Mononuclear cell (primary cell): Measurements from ENCODE around the gene PHOSPHO2. TPM values are rescaled to one million over a fixed set of nuclear protein-coding genes. Genes with fewer than 3 reads are reported as not detected.
A peak's percentile ranks its signal among the peaks of the same experiment; 100 is the strongest.

Experiments used
- H3K27me3 ChIP-seq: 2 replicates; pipeline ENCODE4 v1.6.0; 2011; ENCODE audit warnings: low read length, control low read depth; ENCODE audit not compliant: insufficient read depth
- H3K4me1 ChIP-seq: 2 replicates; pipeline ENCODE4 v1.5.1; 2011; ENCODE audit warnings: mild to moderate bottlenecking, low read length, control low read depth; ENCODE audit not compliant: insufficient read depth
- H3K4me3 ChIP-seq: 2 replicates; pipeline ENCODE4 v1.5.1; 2011; ENCODE audit warnings: mild to moderate bottlenecking, low read length, moderate library complexity
- H3K9me3 ChIP-seq: 2 replicates; pipeline ENCODE4 v1.5.1; 2011; ENCODE audit warnings: low read depth, mild to moderate bottlenecking, control low read depth, low read length
- total RNA-seq: library from RNA; depleted of rRNA; stranded (reverse); fragments of >200 nt; gene quantifications from one replicate; pipeline ENCODE4 v1.2.3, GENCODE V29; 2012

PHOSPHO2 gene
- total RNA-seq, 1 donor: 3.6 TPM

DNA sequence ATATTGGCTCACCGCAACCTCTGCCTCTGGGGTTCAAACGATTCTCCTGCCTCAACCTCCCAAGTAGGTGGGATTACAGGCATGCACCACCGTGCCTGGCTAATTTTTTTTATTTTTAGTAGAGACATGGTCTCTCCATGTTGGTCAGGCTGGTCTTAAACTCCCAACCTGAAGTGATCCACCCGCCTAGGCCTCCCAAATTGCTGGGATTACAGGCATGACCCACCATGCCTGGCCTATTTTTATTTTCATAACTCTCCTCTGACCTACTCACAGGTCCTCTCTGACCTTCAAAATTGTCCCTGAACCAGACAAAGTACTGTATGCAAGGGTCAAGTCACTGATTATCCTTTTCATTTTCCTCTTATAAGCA, 23.4 kb downstream of the PHOSPHO2 start:
- Histone ChIP-seq H3K4me3 (no peak overlapping the region), H3K9me3 (no peaks in the 10 kb centered on the region), H3K27me3 (no peaks in the 10 kb centered on the region), H3K4me1 (no peaks in the 10 kb centered on the region)

DNA sequence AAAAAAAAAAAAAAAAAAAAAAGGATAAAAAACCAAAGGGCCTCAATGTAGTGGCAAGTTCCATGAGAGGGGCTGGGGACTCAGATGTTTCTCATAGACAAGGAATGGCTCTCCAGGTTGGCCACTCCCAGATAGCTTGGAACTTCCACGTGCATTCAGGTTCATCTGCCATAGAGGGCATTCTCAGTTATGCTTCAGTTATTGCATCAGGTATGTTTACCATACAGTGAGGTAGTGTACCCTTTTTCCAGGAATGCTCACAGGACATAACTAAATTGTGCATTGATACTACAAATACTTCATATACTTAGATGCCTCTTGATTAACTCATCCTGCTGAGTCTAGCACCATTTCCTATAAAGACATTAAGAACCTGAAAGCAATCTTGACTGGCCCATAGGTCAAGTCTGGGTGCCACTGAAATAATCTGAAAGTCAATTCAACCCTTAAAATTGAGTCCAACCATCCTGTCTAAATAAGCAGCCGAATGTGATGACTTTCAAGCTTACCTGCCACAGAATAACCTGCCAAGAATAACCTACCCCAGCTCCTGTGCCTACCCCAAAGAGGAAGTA, 24.7 kb downstream of the PHOSPHO2 start:
- Histone ChIP-seq H3K4me1 (no peaks in the 10 kb centered on the region), H3K9me3 (no peaks in the 10 kb centered on the region), H3K4me3 (no peak overlapping the region), H3K27me3 (no peaks in the 10 kb centered on the region)

DNA sequence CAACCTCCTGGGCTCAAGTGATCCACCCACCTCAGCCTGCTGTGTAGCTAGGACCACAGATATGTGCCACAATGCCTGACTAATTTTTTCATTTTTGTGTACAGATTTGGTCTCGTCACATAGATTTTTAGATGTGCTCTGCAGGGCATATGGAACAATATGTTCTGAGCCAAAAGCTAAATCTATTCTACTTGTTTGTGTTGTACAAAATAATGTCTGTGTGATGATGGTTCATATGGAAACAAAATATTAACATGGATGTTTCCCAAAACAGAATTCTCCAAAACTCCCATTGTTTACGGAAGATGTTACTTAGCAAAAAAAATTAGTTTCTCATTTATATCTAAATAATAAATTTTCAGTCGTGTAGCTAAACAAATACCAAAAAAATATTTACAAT, 26.7 kb downstream of the PHOSPHO2 start:
- Histone ChIP-seq H3K4me3 (no peak overlapping the region), H3K27me3 (no peaks in the 10 kb centered on the region), H3K9me3 (no peaks in the 10 kb centered on the region), H3K4me1 (no peaks in the 10 kb centered on the region)

DNA sequence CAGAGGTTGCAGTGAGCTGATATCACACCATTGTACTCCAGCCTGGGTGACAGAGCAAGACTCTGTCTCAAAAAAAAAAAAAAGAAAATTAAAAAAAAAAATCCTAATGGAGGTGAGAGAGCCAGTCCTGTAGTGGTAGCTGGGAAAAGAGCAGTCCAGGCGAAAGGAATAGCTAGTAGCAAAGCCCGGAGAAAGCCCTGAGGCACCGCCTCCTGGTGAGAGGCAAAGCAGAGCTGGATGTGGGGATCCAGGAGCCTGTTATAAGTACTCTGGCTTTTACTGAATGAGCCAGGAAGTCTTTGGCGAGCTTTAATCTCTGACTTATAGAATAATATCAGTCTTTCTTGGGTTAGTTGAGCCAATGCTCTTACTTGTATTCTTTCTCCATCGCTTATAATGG, 32.8 kb downstream of the PHOSPHO2 start:
- Histone ChIP-seq H3K9me3 (no peaks in the 10 kb centered on the region), H3K4me3 (no peak overlapping the region), H3K27me3 (no peaks in the 10 kb centered on the region), H3K4me1 (no peaks in the 10 kb centered on the region)

DNA sequence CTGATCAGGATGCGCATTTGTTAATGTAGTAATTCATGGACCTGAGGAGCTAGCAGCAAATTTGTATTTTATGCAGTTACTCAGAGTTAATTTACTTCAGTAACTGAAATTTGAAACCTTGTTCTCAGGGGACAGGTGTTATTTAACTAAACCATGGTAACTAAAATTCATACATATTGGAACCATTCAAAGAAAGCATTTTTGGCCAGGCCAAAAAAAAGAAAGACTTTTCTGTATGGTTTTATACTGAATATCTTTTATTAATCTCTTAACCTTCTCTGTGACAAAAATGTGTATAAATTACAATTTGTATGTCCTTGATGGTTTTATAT, 35.0 kb downstream of the PHOSPHO2 start:
- Histone ChIP-seq H3K4me3 (no peak overlapping the region), H3K27me3 (peaks cover 4% of the 10 kb centered on the region), H3K9me3 (no peaks in the 10 kb centered on the region), H3K4me1 (peaks cover 11% of the 10 kb centered on the region)

DNA sequence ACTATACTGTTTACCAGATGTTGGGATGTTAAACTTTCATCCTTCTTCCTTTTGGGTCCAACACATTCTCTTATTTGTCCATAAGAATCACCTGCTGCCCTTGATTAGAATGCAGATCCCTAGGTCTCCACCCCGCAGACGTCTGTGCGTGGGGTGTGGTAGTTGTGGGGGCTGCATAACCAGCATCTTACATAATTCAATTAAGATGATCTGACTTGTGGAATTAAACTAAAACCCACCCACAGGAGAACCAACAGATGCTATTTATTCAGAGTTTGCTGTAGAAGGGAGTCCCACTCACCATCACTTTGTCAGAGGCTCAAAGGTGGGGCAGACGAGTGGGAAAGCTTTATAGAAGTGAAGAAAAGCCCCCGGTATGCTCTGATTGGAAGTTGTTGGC, 37.8 kb downstream of the PHOSPHO2 start:
- Histone ChIP-seq H3K27me3 (peaks cover 13% of the 10 kb centered on the region), H3K9me3 (no peaks in the 10 kb centered on the region), H3K4me3 (no peak overlapping the region), H3K4me1 (peaks cover 11% of the 10 kb centered on the region)

DNA sequence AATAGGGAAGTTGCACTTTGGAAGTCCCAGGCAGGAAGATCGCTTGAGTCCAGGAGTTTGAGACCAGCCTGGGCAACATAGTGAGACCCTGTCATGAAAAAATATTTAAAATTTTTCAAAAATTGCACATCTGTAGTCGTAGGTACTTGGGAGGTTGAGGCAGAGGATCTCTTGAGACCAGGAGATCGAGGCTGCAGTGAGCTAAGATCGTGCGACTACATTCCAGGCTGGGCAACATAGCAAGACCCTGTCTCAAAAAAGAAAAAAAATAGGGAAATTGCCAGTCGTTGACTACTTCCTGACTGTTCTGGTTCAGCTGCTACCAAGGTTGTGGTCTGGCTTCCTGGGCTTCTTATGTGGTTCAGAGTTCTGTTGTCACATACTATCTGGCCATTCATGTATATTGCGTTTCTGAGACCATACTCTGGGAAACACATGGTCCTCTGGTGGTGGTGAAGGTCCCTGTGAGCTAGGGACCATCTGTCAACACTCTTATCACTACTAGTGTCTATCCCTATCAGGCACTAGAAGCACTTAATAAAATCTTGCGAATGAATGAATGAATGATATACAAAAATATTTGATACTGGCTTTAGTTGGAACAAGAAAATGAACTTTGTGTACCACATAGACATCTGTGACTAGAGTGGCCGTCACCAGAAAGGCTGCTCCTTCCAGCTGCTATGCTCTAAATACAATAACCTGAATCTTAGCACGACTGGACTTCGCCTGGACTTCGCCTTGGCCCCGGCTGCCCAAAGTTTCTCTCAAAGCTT, 38.5 kb downstream of the PHOSPHO2 start:
- Histone ChIP-seq H3K4me3 (peak overlapping the region; percentile 39), H3K9me3 (no peaks in the 10 kb centered on the region), H3K4me1 (peaks cover 11% of the 10 kb centered on the region), H3K27me3 (peaks cover 13% of the 10 kb centered on the region)

DNA sequence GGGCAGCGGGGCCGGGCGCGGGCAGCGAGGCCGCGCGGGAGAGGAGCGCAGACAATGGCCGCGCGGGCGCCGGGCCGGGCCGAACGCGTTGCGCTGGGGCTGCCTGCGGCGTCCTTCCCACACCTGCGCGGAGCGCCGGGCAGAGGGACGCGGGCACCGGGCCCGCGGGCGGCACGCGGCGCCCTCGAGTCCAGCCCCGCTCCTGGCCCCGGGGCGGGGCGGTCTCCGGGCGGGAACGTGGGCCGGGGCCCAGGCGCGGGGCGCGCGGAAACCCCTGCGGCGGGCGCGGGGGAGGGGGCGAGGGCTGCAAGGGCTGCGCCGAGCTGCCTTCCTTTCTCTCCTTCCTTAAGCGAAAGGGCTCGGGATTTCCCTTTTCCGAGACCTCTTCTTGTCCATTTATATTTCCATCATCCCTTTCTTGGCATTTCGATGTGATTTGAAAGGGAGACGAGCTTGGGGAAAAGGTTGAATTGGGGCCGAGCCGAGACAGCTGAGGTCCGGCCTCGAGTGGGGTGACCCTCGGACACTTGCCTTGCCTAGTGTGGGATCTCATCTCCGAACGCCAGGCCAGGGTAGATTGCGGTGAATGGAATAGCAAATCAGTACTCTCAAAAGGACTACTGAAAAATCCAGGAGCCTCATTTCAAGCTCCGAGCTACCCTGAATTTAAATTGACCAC, 40.0 kb downstream of the PHOSPHO2 start:
- peaks cover 13% of the 10 kb centered on the region for H3K27me3 ChIP-seq
- peak overlapping the region; percentile 39 for H3K4me3 ChIP-seq
- no peaks in the 10 kb centered on the region for H3K9me3 ChIP-seq
- peaks cover 11% of the 10 kb centered on the region for H3K4me1 ChIP-seq

DNA sequence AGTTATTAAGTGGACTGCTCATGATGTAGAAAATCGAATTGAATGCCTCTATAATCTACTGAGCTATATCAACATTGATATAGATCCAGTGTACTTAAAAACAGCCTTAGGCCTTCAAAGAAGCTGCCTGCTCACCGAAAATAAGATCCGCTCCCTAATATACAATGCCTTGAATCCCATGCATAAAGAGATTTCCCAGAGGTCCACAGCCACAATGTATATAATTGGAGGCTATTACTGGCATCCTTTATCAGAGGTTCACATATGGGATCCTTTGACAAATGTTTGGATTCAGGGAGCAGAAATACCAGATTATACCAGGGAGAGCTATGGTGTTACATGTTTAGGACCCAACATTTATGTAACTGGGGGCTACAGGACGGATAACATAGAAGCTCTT, 41.4 kb downstream of the PHOSPHO2 start:
- Histone ChIP-seq H3K27me3 (peaks cover 13% of the 10 kb centered on the region), H3K4me3 (no peak overlapping the region), H3K9me3 (no peaks in the 10 kb centered on the region), H3K4me1 (peaks cover 11% of the 10 kb centered on the region)

DNA sequence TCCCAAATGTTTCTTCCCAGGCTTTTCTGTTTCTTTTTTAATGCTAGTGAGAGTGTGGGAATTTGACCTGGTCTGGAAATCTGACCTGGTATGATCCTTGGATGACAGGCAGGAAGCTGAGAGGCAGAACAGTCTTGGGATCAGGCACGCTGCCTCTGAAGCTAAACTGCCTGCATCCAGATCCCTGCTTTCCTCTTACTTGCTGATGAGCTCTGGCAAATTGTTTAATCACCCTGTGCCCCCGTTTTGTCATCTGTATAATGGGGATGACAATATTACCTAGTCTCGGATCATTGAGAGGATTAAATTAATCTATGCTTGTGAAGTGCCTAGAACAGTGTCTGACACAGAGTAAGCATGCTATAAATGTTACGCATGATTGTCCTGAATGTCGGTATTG, 42.6 kb downstream of the PHOSPHO2 start:
- H3K27me3 ChIP-seq: peaks cover 13% of the 10 kb centered on the region
- H3K4me3 ChIP-seq: no peak overlapping the region
- no peaks in the 10 kb centered on the region for H3K9me3 ChIP-seq
- H3K4me1 ChIP-seq: peaks cover 11% of the 10 kb centered on the region

DNA sequence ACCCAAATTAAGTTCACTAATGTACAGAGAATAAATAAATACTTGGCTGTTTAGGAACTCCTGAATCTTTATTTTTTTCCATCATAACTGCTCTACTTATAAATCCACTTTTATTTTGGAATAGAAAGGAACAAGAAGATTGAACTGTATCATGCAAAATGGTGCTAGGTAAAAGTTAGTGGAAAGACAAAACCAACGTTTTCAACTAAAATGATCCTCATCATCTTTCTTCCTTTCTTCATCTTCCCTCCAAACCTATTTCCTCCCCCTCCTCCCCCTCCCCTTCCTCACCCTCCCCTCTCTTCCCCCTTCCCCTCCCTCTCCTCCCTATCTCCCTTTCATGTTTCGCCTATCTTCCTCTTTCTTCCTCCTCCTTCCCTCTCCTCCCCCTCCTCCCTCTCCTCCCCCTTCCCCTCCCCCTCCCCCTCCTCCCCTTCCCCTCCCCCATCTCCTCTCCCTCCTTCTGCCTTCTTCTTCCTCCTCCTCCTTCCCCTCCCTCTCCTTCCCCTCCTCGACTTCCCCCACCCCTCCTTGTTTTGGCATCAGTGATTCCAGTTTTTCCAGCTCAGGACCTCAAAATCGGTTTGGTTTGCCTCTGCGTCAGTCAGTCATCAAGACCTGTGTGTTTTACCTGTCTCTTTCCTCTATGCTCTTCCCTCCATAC, 44.4 kb downstream of the PHOSPHO2 start:
- no peaks in the 10 kb centered on the region for H3K9me3 ChIP-seq
- H3K4me1 ChIP-seq: no peaks in the 10 kb centered on the region
- H3K27me3 ChIP-seq: peaks cover 9% of the 10 kb centered on the region
- H3K4me3 ChIP-seq: no peak overlapping the region

DNA sequence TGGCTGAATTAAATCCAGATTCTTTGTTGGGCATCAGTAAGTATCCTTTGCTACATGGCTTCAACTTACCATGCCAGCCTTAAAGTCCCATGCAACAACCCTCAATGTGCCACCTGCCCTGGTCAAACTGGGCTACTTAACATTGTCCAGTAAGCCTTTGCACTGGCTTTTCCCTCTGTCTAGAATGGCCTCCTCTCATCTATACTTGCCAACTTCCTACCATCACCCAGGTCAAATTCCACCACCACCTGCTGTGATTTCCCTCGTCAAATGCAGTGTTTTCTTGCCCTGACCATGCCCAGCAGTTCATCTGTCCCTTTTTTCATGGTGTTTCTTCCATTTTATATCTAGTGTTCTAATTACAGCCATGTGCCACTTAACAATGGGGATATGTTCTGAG, 45.1 kb downstream of the PHOSPHO2 start:
- H3K4me1 ChIP-seq: no peaks in the 10 kb centered on the region
- no peaks in the 10 kb centered on the region for H3K9me3 ChIP-seq
- peaks cover 9% of the 10 kb centered on the region for H3K27me3 ChIP-seq
- no peak overlapping the region for H3K4me3 ChIP-seq

DNA sequence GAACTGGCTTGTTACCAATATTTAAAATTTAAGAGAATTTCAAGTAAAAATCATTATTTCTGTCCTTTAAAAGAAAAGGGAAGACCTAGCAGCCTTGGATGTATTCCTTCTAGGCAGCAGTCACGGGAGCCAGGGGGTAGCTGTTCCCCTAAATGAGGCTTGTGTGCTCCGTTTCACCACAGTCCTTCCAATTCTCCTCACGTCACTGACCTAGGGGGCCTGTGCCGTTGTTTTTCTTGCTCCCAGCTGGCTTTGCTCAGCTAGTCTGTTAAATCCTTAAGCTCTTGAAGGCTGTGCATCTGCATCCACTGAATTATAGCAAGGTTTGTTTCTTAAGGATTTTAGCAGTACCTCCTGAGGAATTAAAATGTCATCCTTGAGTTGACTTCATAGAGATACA, 49.3 kb downstream of the PHOSPHO2 start:
- no peaks in the 10 kb centered on the region for H3K27me3 ChIP-seq
- H3K4me1 ChIP-seq: no peaks in the 10 kb centered on the region
- no peaks in the 10 kb centered on the region for H3K9me3 ChIP-seq
- H3K4me3 ChIP-seq: no peak overlapping the region

DNA sequence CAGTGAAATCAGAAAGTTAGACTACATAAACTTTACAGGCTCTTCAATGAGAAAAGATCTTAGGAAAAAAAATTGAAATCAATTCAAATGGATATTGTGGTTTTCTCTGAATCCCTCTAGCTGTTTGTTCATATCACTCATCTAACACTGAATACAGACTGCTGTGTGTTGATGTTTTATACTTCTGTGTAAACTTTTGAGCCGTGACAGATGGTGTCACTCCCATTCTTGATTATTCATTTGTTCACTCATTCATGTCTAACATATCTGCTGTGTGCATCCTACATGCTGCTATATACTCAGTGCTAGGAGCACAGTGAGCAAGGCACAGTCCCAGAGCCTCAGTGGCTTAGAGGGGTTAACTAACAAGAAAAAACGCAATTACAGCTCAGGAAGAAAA, 52.0 kb downstream of the PHOSPHO2 start:
- Histone ChIP-seq H3K4me1 (no peaks in the 10 kb centered on the region), H3K27me3 (no peaks in the 10 kb centered on the region), H3K9me3 (no peaks in the 10 kb centered on the region), H3K4me3 (no peak overlapping the region)

DNA sequence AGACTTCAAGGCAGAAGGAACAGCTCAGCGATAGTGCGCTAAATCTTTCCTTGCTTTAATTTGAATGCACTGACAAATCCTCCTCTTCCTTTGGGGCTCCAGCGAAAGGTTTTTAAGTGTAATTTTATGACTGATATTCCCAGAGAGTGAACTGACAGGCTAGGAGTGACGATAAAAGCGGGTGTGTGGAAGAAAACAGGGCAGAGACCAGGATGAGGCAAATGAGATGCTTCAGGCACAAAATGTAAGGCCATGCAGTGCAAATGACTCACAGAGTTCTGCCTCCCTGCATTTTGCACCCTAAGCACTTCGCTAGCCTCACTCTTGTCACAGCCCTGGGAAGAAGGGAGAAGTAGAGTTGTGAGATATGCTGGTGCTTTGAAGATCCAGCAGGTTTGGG, 54.0 kb downstream of the PHOSPHO2 start:
- H3K27me3 ChIP-seq: no peaks in the 10 kb centered on the region
- H3K4me1 ChIP-seq: no peaks in the 10 kb centered on the region
- no peak overlapping the region for H3K4me3 ChIP-seq
- no peaks in the 10 kb centered on the region for H3K9me3 ChIP-seq
